SK-N-SH treated with all-trans-retinoic acid at 6 μM for 48 hours (cell line): ENCODE results near the gene HSPG2.

ENCODE experiments used
- ATAC-seq: fragments of 200-7000 bp; cut with Tn5 transposase; 3 replicates; pipeline ENCODE4 v1.9.1; 2020; ENCODE audit warnings: mild to moderate bottlenecking, moderate library complexity
- ARNTL ChIP-seq: fragments of 450-650 bp; formaldehyde crosslinking; IDR thresholded peaks from 2 replicates; pipeline ENCODE4 v1.5.0; 2020; ENCODE audit warnings: low read depth, mild to moderate bottlenecking, moderate library complexity, borderline replicate concordance
- BACH2 ChIP-seq: fragments of 250-450 bp; sonication (Bioruptor Pico); IDR thresholded peaks from 2 replicates; pipeline ENCODE4 v1.9.0; 2021; ENCODE audit warnings: mild to moderate bottlenecking, borderline replicate concordance
- CSDC2 ChIP-seq: fragments of 250-450 bp; sonication (Bioruptor Pico); IDR thresholded peaks from 2 replicates; pipeline ENCODE4 v1.5.0; 2020; ENCODE audit warnings: mild to moderate bottlenecking, moderate library complexity
- ESRRG ChIP-seq: fragments of 250-450 bp; sonication (Bioruptor Pico); IDR thresholded peaks from 2 replicates; pipeline ENCODE4 v1.6.1; 2021; ENCODE audit warnings: mild to moderate bottlenecking
- GLIS3 ChIP-seq: fragments of 250-450 bp; sonication (Bioruptor Pico); IDR thresholded peaks from 2 replicates; pipeline ENCODE4 v1.5.0; 2020; ENCODE audit warnings: mild to moderate bottlenecking, moderate library complexity
- ISL1 ChIP-seq: fragments of 250-450 bp; sonication (Bioruptor Pico); IDR thresholded peaks from 2 replicates; pipeline ENCODE4 v2.1.2; 2022; ENCODE audit warnings: mild to moderate bottlenecking, moderate library complexity
- OSR1 ChIP-seq: fragments of 250-450 bp; sonication (Bioruptor Pico); IDR thresholded peaks from 2 replicates; pipeline ENCODE4 v1.8.0; 2022; ENCODE audit warnings: moderate library complexity, mild to moderate bottlenecking, inconsistent platforms
- PPARA ChIP-seq: fragments of 250-450 bp; sonication (Bioruptor Pico); IDR thresholded peaks from 2 replicates; pipeline ENCODE4 v1.5.0; 2020; ENCODE audit warnings: mild to moderate bottlenecking, borderline replicate concordance
- SNAI2 ChIP-seq: fragments of 250-450 bp; sonication (Bioruptor Pico); IDR thresholded peaks from 2 replicates; pipeline ENCODE4 v1.5.0; 2020; ENCODE audit warnings: mild to moderate bottlenecking, moderate library complexity
- TCF4 ChIP-seq: fragments of 250-450 bp; sonication (Bioruptor Pico); IDR thresholded peaks from 2 replicates; pipeline ENCODE4 v1.8.0; 2021; ENCODE audit warnings: mild to moderate bottlenecking, moderate library complexity, borderline replicate concordance
- TOX ChIP-seq: fragments of 250-450 bp; sonication (Bioruptor Pico); IDR thresholded peaks from 2 replicates; pipeline ENCODE4 v1.8.0; 2021; ENCODE audit warnings: mild to moderate bottlenecking, moderate library complexity, borderline replicate concordance
- ZC3H10 ChIP-seq: fragments of 250-450 bp; sonication (Bioruptor Pico); IDR thresholded peaks from 2 replicates; pipeline ENCODE4 v1.5.1; 2021; ENCODE audit warnings: mild to moderate bottlenecking, moderate library complexity
- ZFP3 ChIP-seq: fragments of 250-450 bp; sonication (Bioruptor Pico); IDR thresholded peaks from 2 replicates; pipeline ENCODE4 v1.5.0; 2020; ENCODE audit warnings: mild to moderate bottlenecking, moderate library complexity
- ZFP30 ChIP-seq: fragments of 450-650 bp; formaldehyde crosslinking; IDR thresholded peaks from 2 replicates; pipeline ENCODE4 v1.5.0; 2022; ENCODE audit warnings: mild to moderate bottlenecking, moderate library complexity
- ZNF565 ChIP-seq: fragments of 450-650 bp; formaldehyde crosslinking; conservative IDR thresholded peaks from 2 replicates; pipeline ENCODE4 v1.5.0; 2020; ENCODE audit warnings: low read depth, mild to moderate bottlenecking, moderate library complexity
- ZNF70 ChIP-seq: fragments of 450-650 bp; formaldehyde crosslinking; IDR thresholded peaks from 2 replicates; pipeline ENCODE4 v1.5.0; 2020; ENCODE audit warnings: mild to moderate bottlenecking, moderate library complexity
- ZNF8 ChIP-seq: fragments of 450-650 bp; formaldehyde crosslinking; IDR thresholded peaks from 2 replicates; pipeline ENCODE4 v1.5.0; 2020; ENCODE audit warnings: mild to moderate bottlenecking, moderate library complexity
- TF ChIP-seq, protein P1 (sequence below): fragments of 250-450 bp; sonication (Bioruptor Pico); IDR thresholded peaks from 2 replicates; pipeline ENCODE4 v1.5.0; 2020; ENCODE audit warnings: mild to moderate bottlenecking, moderate library complexity
- TF ChIP-seq, protein P2 (sequence below): fragments of 250-450 bp; sonication (Bioruptor Pico); IDR thresholded peaks from 2 replicates; pipeline ENCODE4 v1.5.1; 2021; ENCODE audit warnings: mild to moderate bottlenecking, moderate library complexity
- TF ChIP-seq, protein P3 (sequence below): fragments of 250-450 bp; sonication (Bioruptor Pico); IDR thresholded peaks from 2 replicates; pipeline ENCODE4 v1.8.0; 2021; ENCODE audit warnings: low read depth, mild to moderate bottlenecking, moderate library complexity, borderline replicate concordance
- TF ChIP-seq, protein P4 (sequence below): fragments of 250-450 bp; sonication (Bioruptor Pico); IDR thresholded peaks from 2 replicates; pipeline ENCODE4 v1.8.0; 2020; ENCODE audit warnings: mild to moderate bottlenecking, moderate library complexity, borderline replicate concordance
- TF ChIP-seq, protein P5 (sequence below): fragments of 250-450 bp; sonication (Bioruptor Pico); IDR thresholded peaks from 2 replicates; pipeline ENCODE4 v1.5.1; 2020; ENCODE audit warnings: low read depth, mild to moderate bottlenecking, moderate library complexity

HSPG2 gene

DNA sequence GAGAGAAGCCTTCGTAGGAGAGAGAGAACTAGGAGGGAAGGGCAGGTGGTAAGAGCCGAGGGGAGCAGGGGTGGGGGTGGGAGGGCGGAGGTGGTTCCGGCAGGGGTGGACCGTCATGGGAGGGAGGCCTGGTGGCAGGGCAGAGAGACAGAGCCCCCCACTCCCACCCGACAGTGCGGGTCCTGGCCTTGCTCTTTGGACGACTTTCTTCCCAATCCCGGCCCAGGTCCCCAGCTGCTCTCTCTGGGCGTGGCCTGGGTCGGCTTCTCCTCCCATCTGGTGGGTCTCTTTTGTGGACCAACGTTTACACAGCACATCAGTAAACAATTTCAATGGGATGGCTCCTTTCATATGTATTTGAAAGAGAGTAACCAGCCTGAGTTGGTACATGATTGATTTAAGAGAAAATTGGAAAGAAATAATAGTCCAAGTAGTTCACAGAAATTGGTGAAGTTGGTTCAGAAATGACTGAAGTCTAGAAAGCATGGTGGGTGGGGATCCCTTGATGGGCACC, 68.1 kb downstream of the HSPG2 start (continued):
- TF ChIP-seq, protein P1, sequence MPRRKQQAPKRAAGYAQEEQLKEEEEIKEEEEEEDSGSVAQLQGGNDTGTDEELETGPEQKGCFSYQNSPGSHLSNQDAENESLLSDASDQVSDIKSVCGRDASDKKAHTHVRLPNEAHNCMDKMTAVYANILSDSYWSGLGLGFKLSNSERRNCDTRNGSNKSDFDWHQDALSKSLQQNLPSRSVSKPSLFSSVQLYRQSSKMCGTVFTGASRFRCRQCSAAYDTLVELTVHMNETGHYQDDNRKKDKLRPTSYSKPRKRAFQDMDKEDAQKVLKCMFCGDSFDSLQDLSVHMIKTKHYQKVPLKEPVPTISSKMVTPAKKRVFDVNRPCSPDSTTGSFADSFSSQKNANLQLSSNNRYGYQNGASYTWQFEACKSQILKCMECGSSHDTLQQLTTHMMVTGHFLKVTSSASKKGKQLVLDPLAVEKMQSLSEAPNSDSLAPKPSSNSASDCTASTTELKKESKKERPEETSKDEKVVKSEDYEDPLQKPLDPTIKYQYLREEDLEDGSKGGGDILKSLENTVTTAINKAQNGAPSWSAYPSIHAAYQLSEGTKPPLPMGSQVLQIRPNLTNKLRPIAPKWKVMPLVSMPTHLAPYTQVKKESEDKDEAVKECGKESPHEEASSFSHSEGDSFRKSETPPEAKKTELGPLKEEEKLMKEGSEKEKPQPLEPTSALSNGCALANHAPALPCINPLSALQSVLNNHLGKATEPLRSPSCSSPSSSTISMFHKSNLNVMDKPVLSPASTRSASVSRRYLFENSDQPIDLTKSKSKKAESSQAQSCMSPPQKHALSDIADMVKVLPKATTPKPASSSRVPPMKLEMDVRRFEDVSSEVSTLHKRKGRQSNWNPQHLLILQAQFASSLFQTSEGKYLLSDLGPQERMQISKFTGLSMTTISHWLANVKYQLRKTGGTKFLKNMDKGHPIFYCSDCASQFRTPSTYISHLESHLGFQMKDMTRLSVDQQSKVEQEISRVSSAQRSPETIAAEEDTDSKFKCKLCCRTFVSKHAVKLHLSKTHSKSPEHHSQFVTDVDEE, result no peak
- TF ChIP-seq ZNF8 (CRISPR knock-in tag) (no peak), BACH2 (CRISPR knock-in tag) (no peak)

DNA sequence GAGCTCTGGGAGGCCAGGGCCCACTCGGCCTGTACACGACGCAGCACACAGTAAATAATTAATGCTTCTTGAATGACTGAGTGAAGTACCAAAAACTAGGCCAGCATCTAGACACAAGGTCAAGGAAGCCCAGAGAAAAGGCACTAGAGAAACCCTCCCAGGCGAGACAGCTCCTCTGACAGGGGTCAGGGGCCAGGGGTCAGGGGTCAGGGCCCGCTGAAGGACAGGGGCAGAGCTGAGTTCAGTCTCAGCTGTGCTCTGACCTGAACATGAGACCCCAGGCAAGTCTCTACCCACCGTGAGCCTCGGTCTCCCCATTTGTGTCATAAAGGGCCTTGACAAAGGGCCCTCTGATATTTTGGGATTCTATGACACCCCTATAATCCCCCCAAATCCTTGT, 68.6 kb downstream of the HSPG2 start:
- TF ChIP-seq ZFP3 (CRISPR knock-in tag) (no peak), GLIS3 (CRISPR knock-in tag) (no peak), SNAI2 (CRISPR knock-in tag) (no peak), ZFP30 (CRISPR knock-in tag) (no peak), ZNF8 (CRISPR knock-in tag) (no peak), TOX (CRISPR knock-in tag) (no peak), PPARA (no peak), ZNF70 (CRISPR knock-in tag) (no peak), CSDC2 (CRISPR knock-in tag) (no peak), ZC3H10 (CRISPR knock-in tag) (no peak), TCF4 (CRISPR knock-in tag) (no peak)
- TF ChIP-seq, protein P2, sequence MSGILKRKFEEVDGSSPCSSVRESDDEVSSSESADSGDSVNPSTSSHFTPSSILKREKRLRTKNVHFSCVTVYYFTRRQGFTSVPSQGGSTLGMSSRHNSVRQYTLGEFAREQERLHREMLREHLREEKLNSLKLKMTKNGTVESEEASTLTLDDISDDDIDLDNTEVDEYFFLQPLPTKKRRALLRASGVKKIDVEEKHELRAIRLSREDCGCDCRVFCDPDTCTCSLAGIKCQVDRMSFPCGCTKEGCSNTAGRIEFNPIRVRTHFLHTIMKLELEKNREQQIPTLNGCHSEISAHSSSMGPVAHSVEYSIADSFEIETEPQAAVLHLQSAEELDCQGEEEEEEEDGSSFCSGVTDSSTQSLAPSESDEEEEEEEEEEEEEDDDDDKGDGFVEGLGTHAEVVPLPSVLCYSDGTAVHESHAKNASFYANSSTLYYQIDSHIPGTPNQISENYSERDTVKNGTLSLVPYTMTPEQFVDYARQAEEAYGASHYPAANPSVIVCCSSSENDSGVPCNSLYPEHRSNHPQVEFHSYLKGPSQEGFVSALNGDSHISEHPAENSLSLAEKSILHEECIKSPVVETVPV (CRISPR knock-in tag), result no peak
- TF ChIP-seq, protein P3, sequence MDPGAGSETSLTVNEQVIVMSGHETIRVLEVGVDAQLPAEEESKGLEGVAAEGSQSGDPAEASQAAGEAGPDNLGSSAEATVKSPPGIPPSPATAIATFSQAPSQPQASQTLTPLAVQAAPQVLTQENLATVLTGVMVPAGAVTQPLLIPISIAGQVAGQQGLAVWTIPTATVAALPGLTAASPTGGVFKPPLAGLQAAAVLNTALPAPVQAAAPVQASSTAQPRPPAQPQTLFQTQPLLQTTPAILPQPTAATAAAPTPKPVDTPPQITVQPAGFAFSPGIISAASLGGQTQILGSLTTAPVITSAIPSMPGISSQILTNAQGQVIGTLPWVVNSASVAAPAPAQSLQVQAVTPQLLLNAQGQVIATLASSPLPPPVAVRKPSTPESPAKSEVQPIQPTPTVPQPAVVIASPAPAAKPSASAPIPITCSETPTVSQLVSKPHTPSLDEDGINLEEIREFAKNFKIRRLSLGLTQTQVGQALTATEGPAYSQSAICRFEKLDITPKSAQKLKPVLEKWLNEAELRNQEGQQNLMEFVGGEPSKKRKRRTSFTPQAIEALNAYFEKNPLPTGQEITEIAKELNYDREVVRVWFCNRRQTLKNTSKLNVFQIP (CRISPR knock-in tag), result no peak
- TF ChIP-seq, protein P4, sequence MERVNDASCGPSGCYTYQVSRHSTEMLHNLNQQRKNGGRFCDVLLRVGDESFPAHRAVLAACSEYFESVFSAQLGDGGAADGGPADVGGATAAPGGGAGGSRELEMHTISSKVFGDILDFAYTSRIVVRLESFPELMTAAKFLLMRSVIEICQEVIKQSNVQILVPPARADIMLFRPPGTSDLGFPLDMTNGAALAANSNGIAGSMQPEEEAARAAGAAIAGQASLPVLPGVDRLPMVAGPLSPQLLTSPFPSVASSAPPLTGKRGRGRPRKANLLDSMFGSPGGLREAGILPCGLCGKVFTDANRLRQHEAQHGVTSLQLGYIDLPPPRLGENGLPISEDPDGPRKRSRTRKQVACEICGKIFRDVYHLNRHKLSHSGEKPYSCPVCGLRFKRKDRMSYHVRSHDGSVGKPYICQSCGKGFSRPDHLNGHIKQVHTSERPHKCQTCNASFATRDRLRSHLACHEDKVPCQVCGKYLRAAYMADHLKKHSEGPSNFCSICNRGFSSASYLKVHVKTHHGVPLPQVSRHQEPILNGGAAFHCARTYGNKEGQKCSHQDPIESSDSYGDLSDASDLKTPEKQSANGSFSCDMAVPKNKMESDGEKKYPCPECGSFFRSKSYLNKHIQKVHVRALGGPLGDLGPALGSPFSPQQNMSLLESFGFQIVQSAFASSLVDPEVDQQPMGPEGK (CRISPR knock-in tag), result no peak
- TF ChIP-seq, protein P5, sequence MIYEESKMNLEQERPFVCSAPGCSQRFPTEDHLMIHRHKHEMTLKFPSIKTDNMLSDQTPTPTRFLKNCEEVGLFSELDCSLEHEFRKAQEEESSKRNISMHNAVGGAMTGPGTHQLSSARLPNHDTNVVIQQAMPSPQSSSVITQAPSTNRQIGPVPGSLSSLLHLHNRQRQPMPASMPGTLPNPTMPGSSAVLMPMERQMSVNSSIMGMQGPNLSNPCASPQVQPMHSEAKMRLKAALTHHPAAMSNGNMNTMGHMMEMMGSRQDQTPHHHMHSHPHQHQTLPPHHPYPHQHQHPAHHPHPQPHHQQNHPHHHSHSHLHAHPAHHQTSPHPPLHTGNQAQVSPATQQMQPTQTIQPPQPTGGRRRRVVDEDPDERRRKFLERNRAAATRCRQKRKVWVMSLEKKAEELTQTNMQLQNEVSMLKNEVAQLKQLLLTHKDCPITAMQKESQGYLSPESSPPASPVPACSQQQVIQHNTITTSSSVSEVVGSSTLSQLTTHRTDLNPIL (CRISPR knock-in tag), result no peak
- no peak for ATAC-seq

DNA sequence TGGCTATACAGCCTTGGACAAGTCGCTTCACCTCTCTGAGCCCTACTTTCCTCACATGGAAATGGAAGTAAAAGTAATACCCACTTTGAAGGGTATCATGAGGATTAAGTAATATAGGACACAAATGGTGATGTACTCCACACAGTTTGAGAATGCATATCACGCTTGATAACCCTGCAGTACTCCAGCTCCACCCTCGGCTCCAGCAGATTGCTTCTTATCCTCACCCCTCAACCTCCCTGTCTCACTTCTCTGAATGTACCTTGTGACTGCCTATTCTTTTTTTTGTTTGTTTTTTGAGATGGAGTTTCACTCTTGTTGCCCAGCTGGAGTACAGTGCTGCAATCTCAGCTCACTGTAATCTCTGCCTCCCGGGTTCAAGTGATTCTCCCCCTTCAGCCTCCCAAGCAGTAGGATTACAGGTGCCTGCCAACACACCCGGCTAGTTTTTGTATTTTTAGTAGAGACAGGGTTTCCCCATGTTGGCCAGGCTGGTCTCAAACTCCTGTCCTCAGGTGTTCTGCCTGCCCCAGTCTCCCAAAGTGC, 69.6 kb downstream of the HSPG2 start:
- TF ChIP-seq, protein P2 (CRISPR knock-in tag), result no peak
- TF ChIP-seq ARNTL (CRISPR knock-in tag), result no peak
- no peak for TF ChIP-seq ZNF565 (CRISPR knock-in tag)
- no peak for TF ChIP-seq SNAI2 (CRISPR knock-in tag)
- TF ChIP-seq ISL1 (CRISPR knock-in tag), result no peak
- TF ChIP-seq CSDC2 (CRISPR knock-in tag), result no peak
- TF ChIP-seq TCF4 (CRISPR knock-in tag), result no peak
- TF ChIP-seq ESRRG (CRISPR knock-in tag), result no peak
- TF ChIP-seq ZFP30 (CRISPR knock-in tag), result no peak
- no peak for TF ChIP-seq ZNF70 (CRISPR knock-in tag)
- TF ChIP-seq PPARA, result no peak
- TF ChIP-seq, protein P3 (CRISPR knock-in tag), result no peak
- no peak for TF ChIP-seq OSR1 (CRISPR knock-in tag)
- no peak for TF ChIP-seq ZNF8 (CRISPR knock-in tag)
- ATAC-seq, result no peak
